Fibroblast of the aortic adventitia (primary cell): ENCODE measurements around the gene TPSG1. TPM values are rescaled to one million over a fixed set of nuclear protein-coding genes. Genes with fewer than 3 reads are reported as not detected.

Experiments
- DNase-seq: peaks from one replicate; pipeline ENCODE4 v3.0.0-alpha.2; 2010; ENCODE audit warnings: low read depth
- H3K4me3 ChIP-seq: 2 replicates; pipeline ENCODE4 v1.5.1; 2011; ENCODE audit warnings: low read depth, mild to moderate bottlenecking, control low read depth, low read length, moderate library complexity
- CTCF ChIP-seq: IDR thresholded peaks from 2 replicates; pipeline ENCODE4 v1.5.1; 2011; ENCODE audit warnings: mild to moderate bottlenecking, low read length, control low read depth, inconsistent platforms; ENCODE audit not compliant: insufficient read depth
- total RNA-seq: library from RNA; depleted of rRNA; stranded (reverse); fragments of >200 nt; gene quantifications from 2 replicates; pipeline ENCODE4 v1.2.3, GENCODE V29; 2012; ENCODE audit warnings: low replicate concordance

Gene TPSG1
- total RNA-seq, 1 donor: not detected

GRCh38 chr16:1181404-1182315 lies 43.4 kb downstream of the TPSG1 start:
- H3K4me3 ChIP-seq: no peak overlapping the region
- DNase-seq: no peak
- no peak for TF ChIP-seq CTCF

GRCh38 chr16:1180549-1181403 lies 44.3 kb downstream of the TPSG1 start:
- no peak for DNase-seq
- H3K4me3 ChIP-seq: no peak overlapping the region
- TF ChIP-seq CTCF: no peak

- no peak for DNase-seq
- no peak overlapping the region for H3K4me3 ChIP-seq
- no peak for TF ChIP-seq CTCF
Measured at GRCh38 chr16:1178295-1178910, 46.7 kb downstream of the TPSG1 start.

- no peak for TF ChIP-seq CTCF
- no peak for DNase-seq
- H3K4me3 ChIP-seq: no peak overlapping the region
Measured at GRCh38 chr16:1177750-1178149, 47.3 kb downstream of the TPSG1 start.

GRCh38 chr16:1177053-1177452 lies 48.0 kb downstream of the TPSG1 start:
- DNase-seq: no peak
- H3K4me3 ChIP-seq: no peak overlapping the region
- no peak for TF ChIP-seq CTCF

- TF ChIP-seq CTCF: no peak
- no peak for DNase-seq
- H3K4me3 ChIP-seq: no peak overlapping the region
Measured at GRCh38 chr16:1176280-1176897, 48.7 kb downstream of the TPSG1 start.
